ENCODE results near the gene PIGA.

DNA sequence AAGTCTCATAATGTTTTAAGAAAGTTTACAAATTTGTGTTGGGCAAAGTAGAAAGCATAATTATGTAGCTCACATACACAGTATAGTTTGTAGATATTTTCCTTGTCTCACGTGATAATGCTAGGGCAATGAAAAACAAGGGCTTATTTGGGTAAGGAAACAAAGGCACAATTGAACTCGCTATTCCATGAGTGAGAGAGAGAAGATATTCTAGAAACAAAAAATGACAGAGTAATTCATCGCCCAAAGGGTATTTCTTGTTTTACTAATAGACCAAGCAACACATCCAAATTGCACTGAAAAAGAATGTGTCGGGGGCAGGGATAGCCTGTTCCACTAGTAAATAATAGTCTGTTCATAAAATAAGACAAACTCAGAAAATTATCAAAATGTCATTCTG, 16.2 kb downstream of the PIGA start:
- TF ChIP-seq, protein P1, sequence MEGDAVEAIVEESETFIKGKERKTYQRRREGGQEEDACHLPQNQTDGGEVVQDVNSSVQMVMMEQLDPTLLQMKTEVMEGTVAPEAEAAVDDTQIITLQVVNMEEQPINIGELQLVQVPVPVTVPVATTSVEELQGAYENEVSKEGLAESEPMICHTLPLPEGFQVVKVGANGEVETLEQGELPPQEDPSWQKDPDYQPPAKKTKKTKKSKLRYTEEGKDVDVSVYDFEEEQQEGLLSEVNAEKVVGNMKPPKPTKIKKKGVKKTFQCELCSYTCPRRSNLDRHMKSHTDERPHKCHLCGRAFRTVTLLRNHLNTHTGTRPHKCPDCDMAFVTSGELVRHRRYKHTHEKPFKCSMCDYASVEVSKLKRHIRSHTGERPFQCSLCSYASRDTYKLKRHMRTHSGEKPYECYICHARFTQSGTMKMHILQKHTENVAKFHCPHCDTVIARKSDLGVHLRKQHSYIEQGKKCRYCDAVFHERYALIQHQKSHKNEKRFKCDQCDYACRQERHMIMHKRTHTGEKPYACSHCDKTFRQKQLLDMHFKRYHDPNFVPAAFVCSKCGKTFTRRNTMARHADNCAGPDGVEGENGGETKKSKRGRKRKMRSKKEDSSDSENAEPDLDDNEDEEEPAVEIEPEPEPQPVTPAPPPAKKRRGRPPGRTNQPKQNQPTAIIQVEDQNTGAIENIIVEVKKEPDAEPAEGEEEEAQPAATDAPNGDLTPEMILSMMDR (IDR thresholded peaks at IDR 0.05) = no peak
- TF ChIP-seq POLR2A (IDR thresholded peaks at IDR 0.05) = no peak
